Brain pericyte (primary cell): ENCODE data around the gene ZBTB21.

Experiments used
- DNase-seq: peaks from one replicate; pipeline ENCODE4 v3.0.0-alpha.2; 2012; ENCODE audit warnings: low read depth, low spot score

Gene ZBTB21

DNA sequence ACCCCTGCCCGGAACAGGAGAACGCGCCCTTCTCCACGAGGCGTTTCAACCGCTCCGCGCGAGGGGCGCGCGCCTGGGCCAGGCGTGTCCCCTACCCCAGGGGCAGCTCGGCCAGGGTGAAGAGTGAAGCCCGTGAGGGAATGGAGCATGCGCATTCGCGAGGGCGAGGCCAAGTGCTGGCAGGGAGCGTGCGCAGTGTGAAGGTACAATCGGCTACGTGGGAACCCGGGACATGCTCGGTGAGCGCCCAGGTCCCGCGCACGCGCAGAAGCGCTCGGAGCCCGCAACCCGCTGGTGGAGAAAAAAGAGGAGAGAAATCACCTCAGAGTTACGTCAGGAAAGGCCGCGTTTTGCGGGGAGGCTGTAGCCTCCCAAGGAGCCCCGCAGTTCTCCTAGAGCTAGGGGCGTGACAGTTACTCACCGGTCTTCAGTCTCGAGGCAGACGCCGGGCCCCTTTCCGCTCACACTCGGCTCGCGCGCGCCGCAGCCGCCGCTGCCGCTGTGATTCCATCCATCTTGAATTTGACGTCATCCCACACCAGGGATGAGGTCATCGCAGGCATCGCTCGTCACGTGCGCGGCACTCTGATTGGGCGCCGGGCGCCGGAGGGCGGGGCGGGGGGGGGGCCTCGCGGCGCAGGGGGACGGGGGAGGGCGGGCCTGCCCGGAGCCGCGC, at the start of gene ZBTB21:
Gene ZBTB21 (minus strand): TSS at position 530 of the 676 bp plus-strand sequence. CDS start 16,265 bp downstream, outside the sequence.
- peak; percentile 89 for DNase-seq

GRCh38 chr21:42059721-42060120, 49.6 kb upstream of the ZBTB21 start:
- DNase-seq: no peak

GRCh38 chr21:42059141-42059540, 49.0 kb upstream of the ZBTB21 start:
- DNase-seq: no peak

- DNase-seq: no peak
Measured at GRCh38 chr21:42058631-42059111, 48.5 kb upstream of the ZBTB21 start.

- no peak for DNase-seq
Measured at GRCh38 chr21:42057851-42058437, 47.8 kb upstream of the ZBTB21 start.

DNA sequence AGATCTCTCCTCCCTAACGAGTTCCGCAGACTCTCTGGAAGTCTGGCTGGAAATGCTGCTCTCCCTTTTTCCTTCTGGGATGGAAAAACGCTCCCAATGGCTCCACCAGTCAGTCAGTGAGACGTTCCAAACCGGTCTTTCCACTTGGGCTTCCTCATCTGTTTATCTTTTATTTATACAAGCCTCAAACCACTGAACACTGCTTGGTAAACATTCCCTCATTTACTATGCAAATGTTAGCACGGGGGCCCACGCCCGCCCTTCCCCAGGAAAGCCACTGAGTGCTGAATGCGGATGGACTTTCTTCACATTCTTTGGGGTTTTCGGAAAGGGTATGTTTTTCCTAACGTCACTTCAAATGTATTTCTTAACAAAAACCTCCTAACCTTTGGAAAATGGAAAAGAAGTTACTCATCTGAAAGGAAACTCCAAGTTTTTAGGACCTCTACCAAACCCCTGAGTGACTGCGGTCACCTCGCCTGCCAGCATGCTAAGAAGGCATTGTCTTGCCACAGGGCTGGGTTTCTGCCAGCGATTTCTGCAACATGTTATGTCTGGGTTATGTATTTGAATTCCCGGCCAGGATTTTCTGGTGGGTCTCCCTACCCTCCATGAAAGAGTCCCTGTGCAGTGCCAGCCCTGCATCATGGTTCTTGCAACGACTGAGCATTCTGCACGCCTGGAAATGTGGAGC, 47.0 kb upstream of the ZBTB21 start:
- no peak for DNase-seq

DNA sequence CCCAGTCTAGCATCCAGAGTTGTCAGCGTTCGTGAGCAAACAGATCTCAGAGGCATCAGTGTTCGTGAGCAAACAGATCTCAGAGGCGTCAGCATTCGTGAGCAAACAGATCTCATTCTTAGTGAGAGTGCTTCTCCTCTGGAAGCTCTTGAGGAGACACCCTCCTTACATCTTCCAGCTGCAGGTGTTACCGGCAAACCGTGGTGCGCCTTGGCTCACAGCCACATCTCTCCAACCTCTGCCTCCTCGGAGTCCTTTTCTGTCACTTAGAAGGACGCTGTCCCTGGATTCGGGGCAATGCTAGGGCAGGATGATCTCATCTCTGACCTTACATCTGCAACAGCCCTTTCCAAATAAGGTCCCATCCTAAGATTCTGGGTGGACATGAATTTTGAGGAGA, 46.3 kb upstream of the ZBTB21 start:
- no peak for DNase-seq

DNA sequence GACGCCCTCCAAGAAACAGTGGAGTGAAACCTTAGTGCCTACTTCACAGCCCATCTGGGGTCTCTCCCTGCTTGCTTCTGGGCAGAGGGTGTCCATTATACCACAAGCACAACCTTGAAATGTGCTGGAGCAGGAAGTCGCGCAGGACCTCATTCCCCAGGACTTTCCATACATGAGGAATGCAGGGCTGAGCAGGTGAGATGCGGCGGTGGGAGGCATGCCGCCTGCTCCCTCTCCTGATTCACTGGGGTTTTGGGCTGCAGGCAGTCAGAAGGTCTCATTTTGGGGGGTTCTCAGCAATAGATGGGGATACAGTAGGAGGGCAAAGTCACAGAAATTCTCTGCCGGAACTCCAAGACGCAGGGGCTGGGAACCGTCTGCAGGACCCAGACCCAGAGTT, 45.3 kb upstream of the ZBTB21 start:
- DNase-seq: no peak

GRCh38 chr21:42051788-42052187, 41.6 kb upstream of the ZBTB21 start:
- DNase-seq: no peak

- DNase-seq: no peak
Measured at GRCh38 chr21:42049578-42050430, 39.6 kb upstream of the ZBTB21 start.

GRCh38 chr21:42048870-42049577, 38.9 kb upstream of the ZBTB21 start:
- no peak for DNase-seq

DNA sequence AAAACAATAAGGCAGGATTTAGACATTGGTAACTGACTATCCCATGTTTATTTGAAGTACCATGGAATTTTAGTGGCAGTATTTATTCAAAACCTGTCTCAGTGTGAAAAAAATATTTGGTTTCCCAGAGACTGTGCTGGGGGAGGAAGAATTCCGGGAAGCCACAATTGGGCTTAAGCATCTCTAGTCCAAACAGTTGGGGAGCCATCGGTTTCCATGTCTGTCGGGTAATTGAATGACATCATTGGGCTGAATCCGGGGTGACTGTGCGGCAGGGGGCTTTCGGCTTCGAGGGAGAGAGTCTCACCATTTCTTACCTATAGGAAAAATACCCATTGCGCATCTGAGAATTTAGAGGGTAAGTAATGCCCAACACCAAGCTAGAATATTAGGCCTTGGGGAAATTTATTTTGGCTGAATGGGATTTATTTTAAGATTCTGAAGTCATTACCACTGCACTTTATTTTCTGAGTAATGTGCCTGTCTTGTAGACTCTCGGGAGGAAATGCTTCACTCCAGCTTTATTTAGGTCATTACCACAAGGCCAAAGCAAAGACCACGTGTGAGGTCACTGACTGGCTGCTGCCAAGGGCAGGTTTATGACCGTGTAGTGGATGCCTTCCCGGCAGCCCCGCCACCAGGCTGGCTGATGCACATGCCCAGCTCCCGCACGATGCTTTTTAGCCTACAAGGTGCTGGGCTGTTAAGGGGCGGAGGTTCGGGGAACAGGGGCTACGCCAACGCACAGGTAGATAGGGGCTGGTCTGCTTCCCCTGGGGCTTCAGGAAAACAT, 37.9 kb upstream of the ZBTB21 start:
- DNase-seq: peak; percentile 34

DNA sequence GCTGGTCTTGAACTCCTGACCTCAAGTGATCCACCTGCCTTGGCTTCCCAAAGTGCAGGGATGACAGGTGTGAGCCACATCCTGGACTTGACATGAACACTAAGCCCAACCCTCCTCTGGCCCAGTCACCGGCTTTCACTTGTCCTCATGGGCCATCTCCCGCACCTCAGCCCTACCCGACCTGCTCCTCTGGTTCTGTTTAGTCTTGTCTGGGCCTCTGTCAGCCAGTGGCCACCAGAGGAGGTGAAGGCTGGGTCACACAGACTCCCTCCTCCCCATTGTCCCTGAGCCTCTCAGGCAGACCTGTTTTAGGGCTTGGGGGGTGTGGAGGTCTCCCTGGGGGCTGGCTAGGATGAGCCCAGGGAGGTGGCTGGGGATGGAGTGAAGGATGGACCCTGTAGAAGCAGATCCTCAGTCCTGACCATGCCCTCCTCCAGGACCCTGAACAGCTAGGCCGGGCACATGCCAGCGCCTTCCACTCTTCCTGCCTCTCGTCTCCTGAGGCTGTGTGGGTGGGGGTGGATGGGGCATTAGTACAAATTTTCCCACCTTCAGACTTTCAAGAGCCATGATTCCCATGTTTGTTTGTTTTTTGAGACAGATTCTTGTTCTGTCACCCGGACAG, 34.8 kb upstream of the ZBTB21 start:
- DNase-seq: no peak

DNA sequence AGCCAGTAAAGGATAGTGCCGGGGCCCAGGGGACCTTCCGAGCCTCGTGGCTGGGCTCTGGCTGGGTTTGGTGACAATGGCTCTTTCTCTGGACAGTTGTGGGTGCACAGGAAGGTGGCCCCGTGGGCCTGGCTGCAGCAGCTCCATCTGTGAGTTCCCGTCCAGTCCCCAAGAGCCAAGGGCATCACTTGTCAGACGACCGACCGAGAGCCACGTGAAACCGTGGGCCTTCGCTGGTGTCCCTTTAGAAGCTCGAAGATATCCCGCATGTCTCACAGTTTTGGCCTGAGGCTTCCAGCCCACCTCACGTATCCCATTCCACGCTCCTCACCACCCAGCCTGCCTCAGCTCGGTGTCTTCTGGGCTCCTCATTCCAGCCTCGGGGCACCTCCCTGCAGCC, 33.8 kb upstream of the ZBTB21 start:
- no peak for DNase-seq

- DNase-seq: no peak
Measured at GRCh38 chr21:42043201-42043895, 33.2 kb upstream of the ZBTB21 start.

DNA sequence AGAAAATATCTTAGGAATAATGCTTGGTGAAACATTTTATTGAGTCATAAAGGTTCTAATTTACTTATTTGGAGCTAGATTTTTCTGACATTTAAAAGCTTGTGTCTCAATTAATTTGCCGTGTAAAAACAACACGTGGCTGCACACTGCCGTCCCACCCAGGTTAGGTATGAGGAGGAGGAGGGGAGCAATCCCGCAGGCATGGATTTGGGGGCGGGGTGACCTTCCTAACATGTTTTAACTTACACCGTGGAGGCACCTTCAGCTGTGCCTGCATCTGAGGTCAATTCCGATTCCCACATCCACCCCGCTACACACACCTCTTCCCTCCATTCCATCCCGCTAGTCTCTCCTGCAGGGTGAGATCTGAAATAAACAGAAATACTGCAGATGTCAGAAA, 32.5 kb upstream of the ZBTB21 start:
- DNase-seq: no peak

DNA sequence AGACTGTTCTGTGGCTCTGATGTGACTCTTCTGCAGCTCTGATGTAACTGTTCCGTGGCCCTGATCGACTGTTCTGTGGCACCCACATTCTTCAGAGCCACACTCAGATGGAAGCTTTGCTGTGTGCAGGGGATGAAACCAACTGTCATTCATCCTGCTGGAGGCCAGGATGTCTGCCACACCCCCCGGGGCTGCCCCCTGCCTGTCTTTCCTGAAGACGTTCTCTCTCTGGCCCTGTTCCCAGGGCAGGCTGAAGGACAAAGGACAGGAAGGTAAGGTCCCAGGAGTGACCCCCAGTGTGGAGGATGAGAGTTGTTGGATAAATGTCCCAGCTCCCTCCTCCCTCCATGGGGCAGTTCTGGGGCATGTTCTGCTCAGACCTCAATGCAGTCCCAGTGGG, 31.6 kb upstream of the ZBTB21 start:
- no peak for DNase-seq

- DNase-seq: no peak
Measured at GRCh38 chr21:42041246-42041645, 31.1 kb upstream of the ZBTB21 start.

DNA sequence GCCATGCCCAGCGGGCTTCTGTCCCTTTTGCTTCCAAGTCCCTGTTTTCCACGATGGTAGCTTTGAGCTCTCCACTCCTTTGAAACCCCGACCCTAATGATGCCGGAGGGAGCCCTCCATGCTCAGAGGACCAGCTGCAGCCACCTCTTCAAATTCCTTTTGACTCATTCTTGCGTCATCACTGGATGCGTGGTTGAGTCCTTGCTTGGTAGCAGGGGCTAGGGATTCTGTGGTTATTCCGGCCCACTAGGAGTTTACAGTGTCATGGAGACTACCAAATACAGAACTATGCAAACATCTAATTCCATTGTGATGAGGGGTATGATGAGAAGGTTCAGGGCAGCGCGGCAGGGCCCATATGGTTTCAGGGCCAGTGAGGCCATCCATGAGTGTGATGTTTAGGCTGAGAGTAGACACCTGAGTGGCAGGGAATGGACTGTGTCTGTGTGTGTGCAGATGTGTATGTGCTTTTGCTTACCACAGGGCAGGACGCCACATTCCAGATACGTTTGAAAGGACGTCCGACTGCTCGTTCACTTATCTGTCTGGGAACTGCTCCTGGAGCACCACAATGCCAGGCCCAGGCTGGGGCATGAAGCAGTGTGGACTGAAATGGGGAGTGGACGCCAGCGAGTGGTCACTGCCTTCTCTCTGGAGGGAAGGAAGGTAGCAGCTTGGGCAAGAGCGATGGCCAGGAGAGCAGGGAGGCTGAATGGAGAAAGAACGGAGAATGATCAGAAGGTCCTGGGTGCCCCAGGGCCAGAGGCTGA, 30.4 kb upstream of the ZBTB21 start:
- DNase-seq: peak; percentile 85
